Skeletal muscle tissue (tissue), 4 donors: ENCODE measurements around the gene ALDH2. TPM values are rescaled to one million over a fixed set of nuclear protein-coding genes. Genes with fewer than 3 reads are reported as not detected.

Experiments used
- H3K27ac ChIP-seq: one replicate; pipeline ENCODE4 v1.7.0; 2013; ENCODE audit warnings: mild to moderate bottlenecking, low read depth, low read length, inconsistent platforms
- H3K27me3 ChIP-seq, 3 donors: one replicate each; pipeline ENCODE4 v1.7.0; 2013; ENCODE audit warnings: low read length in 3 of 3; ENCODE audit not compliant: control insufficient read depth in 3 of 3, insufficient read depth in 3 of 3
- H3K36me3 ChIP-seq, 3 donors: one replicate each; pipeline ENCODE4 v1.7.0; 2013; ENCODE audit warnings: low read length in 3 of 3; ENCODE audit not compliant: control insufficient read depth in 3 of 3, insufficient read depth in 3 of 3
- H3K4me1 ChIP-seq, 3 donors: one replicate each; pipeline ENCODE4 v1.7.0; 2013; ENCODE audit warnings: low read length in 3 of 3, mild to moderate bottlenecking in 3 of 3; ENCODE audit not compliant: control insufficient read depth in 3 of 3, insufficient read depth in 3 of 3
- H3K4me3 ChIP-seq, 3 donors: one replicate each; pipeline ENCODE4 v1.7.0; 2013; ENCODE audit warnings: low read length in 3 of 3
- H3K9ac ChIP-seq, 3 donors: one replicate each; pipeline ENCODE4 v1.7.0; 2013; ENCODE audit warnings: low read length in 3 of 3, mild to moderate bottlenecking in 3 of 3, moderate library complexity in 2 of 3, low read depth in 1 of 3
- H3K9me3 ChIP-seq, 3 donors: one replicate each; pipeline ENCODE4 v1.7.0; 2013; ENCODE audit warnings: low read length in 3 of 3; ENCODE audit not compliant: control insufficient read depth in 3 of 3
- total RNA-seq: library from RNA; depleted of rRNA; stranded (reverse); fragments of >200 nt; gene quantifications from one replicate; pipeline ENCODE4 v1.2.3, GENCODE V29; 2014
- donor health status: Osteomylitis.

Gene ALDH2
- total RNA-seq, 1 donor from 2014 or later = 5.7 TPM

DNA sequence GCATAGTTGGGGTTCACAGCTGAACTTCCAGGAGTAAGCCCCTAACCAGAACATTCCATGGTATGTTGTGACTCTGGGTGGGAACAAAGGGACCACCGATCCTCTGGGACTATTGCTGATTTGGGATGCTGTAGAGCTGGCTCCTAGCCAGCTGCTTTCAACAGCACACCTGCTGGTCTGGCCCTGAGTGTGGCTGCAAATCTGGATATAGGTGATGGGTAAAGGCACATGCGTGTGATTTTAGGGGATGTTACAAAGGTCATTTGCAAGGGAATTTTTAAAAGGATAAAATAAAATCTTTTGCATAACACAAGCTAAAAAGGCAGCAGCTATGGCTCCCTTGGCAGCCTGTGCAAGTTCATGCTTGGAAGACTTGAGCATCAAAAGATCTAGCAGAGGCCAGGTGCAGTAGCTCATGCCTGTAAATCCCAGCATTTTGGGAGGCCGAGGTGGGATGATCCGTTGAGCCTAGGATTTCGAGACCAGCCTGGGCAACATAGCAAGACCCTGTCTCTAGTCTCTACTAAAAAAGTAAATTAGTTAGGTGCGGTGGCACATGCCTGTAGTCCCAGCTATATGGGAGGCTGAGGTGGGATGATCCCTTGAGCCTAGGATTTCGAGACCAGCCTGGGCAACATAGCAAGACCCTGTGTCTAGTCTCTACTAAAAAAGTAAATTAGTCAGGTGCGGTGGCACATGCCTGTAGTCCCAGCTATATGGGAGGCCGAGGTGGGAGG is 1.6 kb downstream of the ALDH2 start:
- H3K27me3 ChIP-seq = no peaks in the 10 kb centered on the region
- H3K9ac ChIP-seq = peak overlapping the region in 2 of 3 donors; percentile 8 to 93
- H3K9me3 ChIP-seq = no peaks in the 10 kb centered on the region
- H3K27ac ChIP-seq = no peak overlapping the region
- H3K36me3 ChIP-seq = no peaks in the 10 kb centered on the region
- peak overlapping the region; percentile 83 to 88 (median 88) for H3K4me3 ChIP-seq
- H3K4me1 ChIP-seq = peaks cover 16 to 31% (median 20%) of the 10 kb centered on the region in 3 donors

DNA sequence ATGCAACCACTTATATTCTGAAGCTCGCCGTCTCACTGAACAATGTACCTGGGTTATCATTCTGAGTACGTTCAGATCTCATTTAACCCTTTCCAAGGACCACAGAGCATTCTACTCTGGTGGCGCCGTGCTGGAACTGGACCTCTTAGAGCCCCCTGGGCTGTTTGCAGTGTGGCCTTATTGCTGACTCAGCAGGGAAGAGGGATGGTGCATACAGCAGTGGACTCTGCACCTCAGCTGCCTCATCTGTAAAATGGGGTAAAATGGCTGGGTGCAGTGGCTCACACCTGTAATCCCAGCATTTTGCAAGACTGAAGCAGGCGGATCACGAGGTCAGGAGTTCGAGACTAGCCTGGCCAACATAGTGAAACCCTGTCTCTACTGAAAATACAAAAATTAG is 2.9 kb downstream of the ALDH2 start:
- Histone ChIP-seq H3K27ac (no peak overlapping the region), H3K27me3 (no peaks in the 10 kb centered on the region), H3K4me3 (no peak overlapping the region), H3K36me3 (no peaks in the 10 kb centered on the region), H3K9ac (no peak overlapping the region), H3K9me3 (no peaks in the 10 kb centered on the region), H3K4me1 (peaks cover 28 to 44% (median 31%) of the 10 kb centered on the region in 3 donors)

DNA sequence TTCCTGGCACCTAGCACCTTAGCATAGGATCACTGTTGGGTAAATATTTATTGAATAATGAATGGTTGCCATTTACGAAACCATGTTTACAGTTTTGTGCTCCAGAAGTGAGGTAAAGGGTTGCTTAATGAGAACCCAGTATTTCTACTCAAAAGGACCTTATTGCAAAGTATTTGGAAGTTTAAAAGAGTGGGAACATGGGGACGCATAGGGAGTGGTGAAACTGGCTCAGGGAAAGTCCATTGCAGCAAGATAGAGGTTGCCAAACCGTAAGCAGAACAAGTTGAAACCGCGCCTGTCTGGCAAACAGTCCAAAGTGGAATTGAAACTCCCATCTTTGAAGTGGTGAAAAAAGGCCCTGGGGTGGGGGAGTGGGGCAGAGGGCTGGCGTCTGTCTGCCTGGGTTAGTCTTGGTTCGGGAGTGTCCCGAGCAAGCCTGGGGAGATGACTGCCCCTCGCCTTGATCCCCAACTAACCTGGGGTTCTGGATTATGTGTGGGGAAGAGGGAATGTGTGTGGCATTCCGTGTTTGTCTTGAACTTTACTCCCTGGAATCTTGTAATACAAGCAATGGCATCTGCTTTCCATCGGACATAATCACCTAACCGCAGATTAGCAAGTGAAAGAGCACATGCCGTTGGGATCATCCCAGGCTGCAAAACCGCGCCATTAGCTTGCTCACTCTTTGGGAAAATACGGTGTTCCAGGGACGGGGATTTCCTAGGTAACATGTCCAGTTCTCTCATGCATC is 7.2 kb downstream of the ALDH2 start:
- peak overlapping the region; percentile 1 to 83 (median 77) for H3K9ac ChIP-seq
- no peaks in the 10 kb centered on the region for H3K27me3 ChIP-seq
- peaks cover 44 to 61% (median 48%) of the 10 kb centered on the region in 3 donors for H3K4me1 ChIP-seq
- H3K4me3 ChIP-seq = peak overlapping the region; percentile 66 to 70 (median 68)
- no peaks in the 10 kb centered on the region for H3K36me3 ChIP-seq
- no peaks in the 10 kb centered on the region for H3K9me3 ChIP-seq
- peak overlapping the region; percentile 76 for H3K27ac ChIP-seq

DNA sequence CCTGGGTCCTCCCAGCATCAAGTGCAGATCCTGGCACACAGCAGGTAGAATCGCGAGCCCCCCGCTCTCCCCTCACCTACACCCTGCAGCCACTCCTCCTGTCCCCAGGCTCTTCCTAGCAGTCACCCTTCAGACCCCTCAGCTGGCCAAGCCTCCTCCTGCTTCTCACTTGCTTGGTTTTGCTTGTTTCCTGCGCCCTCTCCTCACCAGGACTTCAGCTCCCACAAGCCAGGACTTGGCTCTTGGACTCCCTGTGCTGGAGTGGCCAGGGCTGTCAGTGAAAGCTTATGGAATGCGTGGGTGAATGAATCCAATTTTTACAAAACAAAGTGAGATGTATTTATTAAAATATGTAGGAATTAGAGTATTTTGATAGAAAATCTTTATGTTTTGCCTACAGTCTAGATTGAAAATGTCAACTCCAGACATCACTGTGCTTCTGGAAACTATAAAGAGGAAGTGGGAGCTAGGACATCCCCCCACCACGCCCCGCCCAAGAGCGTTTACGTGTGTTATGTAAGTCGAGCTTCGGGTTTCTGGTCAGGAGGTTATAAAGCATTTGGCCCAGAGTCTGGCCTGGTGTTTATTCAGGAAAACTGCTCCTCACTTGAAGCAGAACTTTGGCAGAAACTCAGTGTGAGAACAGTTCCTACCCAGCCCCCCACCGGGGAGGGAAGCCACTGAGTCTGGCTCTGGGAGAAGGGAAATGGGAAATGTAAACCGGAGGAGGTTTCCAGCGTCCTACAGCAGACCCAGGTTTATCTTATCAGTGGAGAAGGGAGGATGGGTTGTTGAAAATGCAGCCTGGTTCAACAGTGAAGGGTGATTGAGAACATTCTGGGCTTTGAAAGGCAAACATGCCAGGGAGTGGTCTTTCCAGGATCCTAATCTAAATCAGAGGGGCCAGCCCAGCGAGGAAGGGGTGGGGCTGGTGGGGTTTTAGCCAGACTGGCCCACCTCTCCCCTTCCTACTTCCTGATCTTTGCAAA is 8.8 kb downstream of the ALDH2 start:
- Histone ChIP-seq H3K27ac (peak overlapping the region; percentile 76), H3K9me3 (no peaks in the 10 kb centered on the region), H3K4me3 (peak overlapping the region; percentile 40 to 70 (median 68)), H3K27me3 (no peaks in the 10 kb centered on the region), H3K4me1 (peaks cover 43 to 57% (median 48%) of the 10 kb centered on the region in 3 donors), H3K36me3 (peaks cover 2 to 3% (median 2%) of the 10 kb centered on the region in 3 donors), H3K9ac (peak overlapping the region; percentile 69 to 83 (median 77))

DNA sequence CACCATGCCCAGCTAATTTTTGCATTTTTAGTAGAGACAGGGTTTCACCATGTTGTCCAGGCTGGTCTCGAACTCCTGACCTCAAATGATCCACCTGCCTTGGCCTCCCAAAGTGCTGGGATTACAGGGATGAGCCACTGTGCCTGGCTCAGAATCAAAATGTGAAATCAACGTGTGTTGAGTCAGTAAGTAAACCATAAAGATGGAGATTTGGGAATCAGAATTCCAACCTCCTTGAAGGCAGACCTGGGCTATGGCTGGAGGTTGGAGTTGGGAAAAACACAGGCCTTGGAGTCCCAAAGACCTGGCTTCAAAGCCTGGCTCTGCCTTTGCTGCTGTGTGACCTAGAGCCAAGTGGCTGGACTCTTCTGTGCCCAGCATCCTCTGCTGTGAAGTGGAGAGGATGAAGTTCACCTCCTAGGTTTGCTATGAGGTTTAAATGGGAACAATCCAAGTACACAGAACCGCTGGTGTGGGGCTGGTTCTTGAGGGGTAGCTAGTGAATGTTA is 10.2 kb downstream of the ALDH2 start:
- Histone ChIP-seq H3K4me1 (peaks cover 43 to 57% (median 48%) of the 10 kb centered on the region in 3 donors), H3K9ac (no peak overlapping the region), H3K9me3 (peaks cover 0 to 3% (median 2%) of the 10 kb centered on the region in 3 donors), H3K36me3 (peaks cover 12 to 16% (median 12%) of the 10 kb centered on the region in 3 donors), H3K4me3 (no peak overlapping the region), H3K27me3 (no peaks in the 10 kb centered on the region), H3K27ac (peak overlapping the region; percentile 63)

DNA sequence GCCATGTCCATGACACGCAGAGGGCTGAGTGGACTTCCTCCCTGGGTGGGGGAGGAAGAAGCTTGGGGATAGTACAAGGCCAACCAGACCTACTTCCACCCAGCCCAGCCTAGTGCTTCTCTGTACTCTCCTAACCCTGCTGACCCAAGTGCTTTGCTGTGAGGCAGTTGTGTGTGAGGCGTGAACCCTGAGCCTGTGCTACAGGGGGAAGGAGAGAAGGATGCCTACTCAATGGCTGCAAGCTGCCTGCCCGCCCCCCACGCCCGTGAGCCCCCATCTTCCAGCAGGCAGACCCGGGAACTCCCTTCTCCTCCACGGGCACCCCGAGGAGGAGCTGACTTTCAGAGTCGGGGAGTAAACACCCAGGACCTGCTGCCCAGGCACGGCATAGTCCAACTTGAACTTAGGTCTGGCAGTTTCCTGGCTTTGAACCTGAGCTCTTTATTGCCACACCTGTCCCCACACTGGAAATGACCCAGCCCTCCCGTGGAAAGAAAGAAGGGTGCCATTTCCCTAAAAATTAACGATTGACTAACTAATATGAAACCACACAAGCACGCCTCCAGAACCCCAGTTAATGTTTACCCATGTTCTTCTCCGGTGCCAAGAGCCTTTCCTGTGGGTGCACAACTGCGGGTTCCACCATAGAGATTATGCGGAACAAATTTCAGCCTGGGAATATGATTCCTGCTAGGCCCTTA is 10.8 kb downstream of the ALDH2 start:
- H3K4me1 ChIP-seq = peaks cover 43 to 53% (median 48%) of the 10 kb centered on the region in 3 donors
- no peak overlapping the region for H3K4me3 ChIP-seq
- peak overlapping the region; percentile 63 for H3K27ac ChIP-seq
- no peaks in the 10 kb centered on the region for H3K27me3 ChIP-seq
- peaks cover 0 to 3% (median 2%) of the 10 kb centered on the region in 3 donors for H3K9me3 ChIP-seq
- peaks cover 12 to 18% (median 12%) of the 10 kb centered on the region in 3 donors for H3K36me3 ChIP-seq
- no peak overlapping the region for H3K9ac ChIP-seq

DNA sequence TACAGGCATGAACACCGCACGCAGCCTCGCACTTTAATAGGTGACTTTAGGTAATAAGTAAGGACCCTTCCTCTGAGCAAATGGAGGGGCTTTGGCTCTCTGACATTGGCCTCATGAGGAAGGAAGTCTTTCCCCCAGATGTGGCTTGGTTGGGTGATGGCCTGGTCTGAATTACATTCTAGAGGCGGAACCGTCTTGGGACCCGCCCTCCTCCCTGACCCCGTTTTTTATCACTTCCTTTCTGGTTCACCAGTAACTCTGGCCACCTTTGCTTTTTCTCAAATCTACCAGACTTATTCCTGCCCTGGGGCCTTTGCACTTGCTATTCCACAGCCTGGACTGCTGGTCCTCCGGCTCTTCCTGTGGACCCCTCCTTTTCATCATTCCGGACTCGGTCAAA is 13.4 kb downstream of the ALDH2 start:
- peaks cover 31 to 41% (median 33%) of the 10 kb centered on the region in 3 donors for H3K36me3 ChIP-seq
- peaks cover 23 to 30% (median 28%) of the 10 kb centered on the region in 3 donors for H3K4me1 ChIP-seq
- no peak overlapping the region for H3K4me3 ChIP-seq
- H3K9me3 ChIP-seq = peaks cover 0 to 3% (median 2%) of the 10 kb centered on the region in 3 donors
- no peak overlapping the region for H3K9ac ChIP-seq
- H3K27me3 ChIP-seq = no peaks in the 10 kb centered on the region
- H3K27ac ChIP-seq = no peak overlapping the region

DNA sequence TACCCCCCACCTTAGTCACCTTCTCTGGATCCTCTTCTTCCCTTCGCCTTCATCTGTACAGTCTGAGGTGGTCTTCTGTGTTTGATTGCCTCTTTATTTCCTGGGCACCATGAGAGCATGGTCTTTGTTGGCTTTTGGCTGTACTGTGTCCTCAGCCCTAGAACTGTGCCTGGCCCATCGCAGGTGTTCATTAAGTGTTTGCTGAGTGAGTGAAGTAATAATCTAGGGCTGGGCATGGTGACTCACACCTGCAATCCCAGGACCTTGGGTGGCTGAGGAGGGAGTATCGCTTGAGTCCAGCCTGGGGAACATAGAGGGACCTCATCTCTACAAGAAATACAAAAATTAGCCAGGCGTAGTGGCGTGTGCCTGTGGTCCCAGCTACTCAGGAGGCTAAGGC is 13.9 kb downstream of the ALDH2 start:
- Histone ChIP-seq H3K27ac (no peak overlapping the region), H3K27me3 (no peaks in the 10 kb centered on the region), H3K4me1 (peaks cover 18 to 25% (median 23%) of the 10 kb centered on the region in 3 donors), H3K9ac (no peak overlapping the region), H3K4me3 (no peak overlapping the region), H3K9me3 (peaks cover 0 to 3% (median 2%) of the 10 kb centered on the region in 3 donors), H3K36me3 (peaks cover 31 to 44% (median 37%) of the 10 kb centered on the region in 3 donors)
